ENCODE measurements around the gene ATP6V1G2. TPM values are rescaled to one million over a fixed set of nuclear protein-coding genes. Genes with fewer than 3 reads are reported as not detected.

ATP6V1G2 gene
- total RNA-seq, 4 donors from 2014 or later: 0.64 to 1.6 (median 1.4) TPM; not detected in 1

DNA sequence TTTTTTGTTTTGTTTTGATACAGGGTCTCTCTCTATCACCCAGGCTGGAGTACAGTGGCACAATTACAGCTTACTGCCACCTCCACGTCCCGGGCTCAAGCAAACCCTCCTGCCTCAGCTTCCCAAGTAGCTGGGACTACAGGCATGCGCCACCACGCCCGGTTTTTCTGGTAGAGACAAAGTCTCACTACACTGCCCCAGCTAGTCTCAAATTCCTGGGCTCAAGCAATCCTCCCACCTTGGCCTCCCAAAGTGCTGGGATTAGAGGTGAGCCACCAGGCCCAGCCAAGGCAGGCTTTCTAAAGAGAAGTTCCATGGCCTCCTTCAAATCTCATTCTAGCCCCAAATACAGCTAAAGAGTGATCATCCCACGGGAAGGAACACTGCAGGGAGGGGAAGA, 12.4 kb downstream of the ATP6V1G2 start:
- Histone ChIP-seq H3K36me3 (peaks cover 96% of the 10 kb centered on the region), H3K27ac (no peak overlapping the region), H3K4me3 (no peak overlapping the region), H3K27me3 (no peaks in the 10 kb centered on the region), H3K9me3 (no peaks in the 10 kb centered on the region), H3K4me1 (peaks cover 13% of the 10 kb centered on the region)
- 92% methylated on average over 6 of the region's 6 CpGs for WGBS
- TF ChIP-seq, protein P1, sequence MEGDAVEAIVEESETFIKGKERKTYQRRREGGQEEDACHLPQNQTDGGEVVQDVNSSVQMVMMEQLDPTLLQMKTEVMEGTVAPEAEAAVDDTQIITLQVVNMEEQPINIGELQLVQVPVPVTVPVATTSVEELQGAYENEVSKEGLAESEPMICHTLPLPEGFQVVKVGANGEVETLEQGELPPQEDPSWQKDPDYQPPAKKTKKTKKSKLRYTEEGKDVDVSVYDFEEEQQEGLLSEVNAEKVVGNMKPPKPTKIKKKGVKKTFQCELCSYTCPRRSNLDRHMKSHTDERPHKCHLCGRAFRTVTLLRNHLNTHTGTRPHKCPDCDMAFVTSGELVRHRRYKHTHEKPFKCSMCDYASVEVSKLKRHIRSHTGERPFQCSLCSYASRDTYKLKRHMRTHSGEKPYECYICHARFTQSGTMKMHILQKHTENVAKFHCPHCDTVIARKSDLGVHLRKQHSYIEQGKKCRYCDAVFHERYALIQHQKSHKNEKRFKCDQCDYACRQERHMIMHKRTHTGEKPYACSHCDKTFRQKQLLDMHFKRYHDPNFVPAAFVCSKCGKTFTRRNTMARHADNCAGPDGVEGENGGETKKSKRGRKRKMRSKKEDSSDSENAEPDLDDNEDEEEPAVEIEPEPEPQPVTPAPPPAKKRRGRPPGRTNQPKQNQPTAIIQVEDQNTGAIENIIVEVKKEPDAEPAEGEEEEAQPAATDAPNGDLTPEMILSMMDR (IDR thresholded peaks at IDR 0.05): no peak
- no peak for DNase-seq (ENCODE audit: low spot score in 2 of 2)

DNA sequence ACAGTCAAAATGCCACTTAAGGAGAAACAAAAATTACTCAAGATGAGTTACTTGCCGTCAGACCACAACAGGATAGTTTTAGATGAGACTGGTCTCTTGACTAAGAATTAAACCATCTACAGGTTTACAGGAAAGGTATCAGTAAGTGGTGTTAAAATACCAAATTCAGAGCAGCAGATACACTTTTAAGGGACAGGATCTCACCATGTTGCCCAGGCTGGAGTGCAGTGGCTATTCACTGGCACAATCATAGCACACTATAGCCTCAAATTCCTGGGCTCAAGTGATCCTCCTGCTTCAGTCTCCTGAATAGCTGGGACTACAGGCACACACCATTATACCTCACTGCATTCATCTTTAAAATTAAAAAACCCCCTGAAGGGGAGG, 13.0 kb downstream of the ATP6V1G2 start:
- H3K36me3 ChIP-seq: peaks cover 91% of the 10 kb centered on the region
- H3K4me1 ChIP-seq: peaks cover 7% of the 10 kb centered on the region

DNA sequence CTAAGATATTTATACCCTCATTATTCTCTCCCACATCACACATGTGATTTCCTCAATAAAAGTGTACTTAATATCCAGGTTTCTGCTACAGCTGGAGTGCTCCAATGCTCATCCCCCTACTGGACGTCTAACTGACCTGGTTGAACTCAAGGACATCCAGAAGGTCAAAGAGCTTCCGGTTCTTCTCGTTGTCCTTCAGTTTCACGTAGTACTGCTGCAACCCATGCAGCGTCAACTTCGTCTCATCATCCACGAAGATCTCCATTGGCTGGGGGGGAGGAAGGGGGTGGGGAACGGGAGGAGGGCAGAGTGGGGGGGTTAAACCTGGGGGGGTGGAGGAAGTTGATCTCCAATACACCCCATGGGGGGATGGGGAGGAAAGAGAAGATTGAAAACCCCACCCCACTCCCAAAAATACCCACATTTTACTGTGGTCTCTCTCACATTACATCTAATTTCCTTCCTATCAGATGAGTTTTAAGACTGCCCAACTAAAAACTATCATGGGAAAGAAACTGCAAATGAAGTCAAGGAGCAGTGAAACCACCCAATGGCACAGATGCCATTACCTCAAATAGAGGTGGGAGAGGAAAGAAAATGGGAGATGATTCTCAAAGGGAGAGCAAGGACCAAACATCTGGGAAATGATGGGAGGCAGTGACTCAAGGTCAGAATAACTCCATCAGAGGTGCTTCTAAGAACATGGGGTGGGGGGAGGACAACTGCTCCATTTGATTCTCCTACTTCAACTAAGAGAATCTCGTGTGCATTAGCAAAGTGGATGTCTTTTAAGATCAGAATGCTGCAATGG, 13.6 kb downstream of the ATP6V1G2 start:
- 62% methylated on average over 9 of the region's 9 CpGs for WGBS
- Histone ChIP-seq H3K4me3 (no peak overlapping the region), H3K36me3 (peaks cover 85% of the 10 kb centered on the region), H3K27ac (no peak overlapping the region), H3K27me3 (no peaks in the 10 kb centered on the region), H3K9me3 (no peaks in the 10 kb centered on the region), H3K4me1 (peaks cover 1% of the 10 kb centered on the region)
- TF ChIP-seq POLR2AphosphoS5 (IDR thresholded peaks at IDR 0.05) (no peak), EP300 (IDR thresholded peaks at IDR 0.05) (no peak), POLR2A (IDR thresholded peaks at IDR 0.05) (no peak)
- TF ChIP-seq, protein P1 (IDR thresholded peaks at IDR 0.05): no peak
- no peak for DNase-seq (ENCODE audit: low spot score in 2 of 2)

More for the DNA sequence above, 13.0 kb downstream of the ATP6V1G2 start:
- H3K27me3 ChIP-seq: no peaks in the 10 kb centered on the region
- H3K9me3 ChIP-seq: no peaks in the 10 kb centered on the region
- H3K4me3 ChIP-seq: no peak overlapping the region
- no peak overlapping the region for H3K27ac ChIP-seq
- no peak for TF ChIP-seq POLR2A (IDR thresholded peaks at IDR 0.05)
- TF ChIP-seq, protein P1 (IDR thresholded peaks at IDR 0.05): no peak
- no peak for TF ChIP-seq EP300 (IDR thresholded peaks at IDR 0.05)
- no peak for TF ChIP-seq POLR2AphosphoS5 (IDR thresholded peaks at IDR 0.05)
- no peak for DNase-seq (ENCODE audit: low spot score in 2 of 2)
- WGBS: 86% methylated on average over 1 of the region's 1 CpG

DNA sequence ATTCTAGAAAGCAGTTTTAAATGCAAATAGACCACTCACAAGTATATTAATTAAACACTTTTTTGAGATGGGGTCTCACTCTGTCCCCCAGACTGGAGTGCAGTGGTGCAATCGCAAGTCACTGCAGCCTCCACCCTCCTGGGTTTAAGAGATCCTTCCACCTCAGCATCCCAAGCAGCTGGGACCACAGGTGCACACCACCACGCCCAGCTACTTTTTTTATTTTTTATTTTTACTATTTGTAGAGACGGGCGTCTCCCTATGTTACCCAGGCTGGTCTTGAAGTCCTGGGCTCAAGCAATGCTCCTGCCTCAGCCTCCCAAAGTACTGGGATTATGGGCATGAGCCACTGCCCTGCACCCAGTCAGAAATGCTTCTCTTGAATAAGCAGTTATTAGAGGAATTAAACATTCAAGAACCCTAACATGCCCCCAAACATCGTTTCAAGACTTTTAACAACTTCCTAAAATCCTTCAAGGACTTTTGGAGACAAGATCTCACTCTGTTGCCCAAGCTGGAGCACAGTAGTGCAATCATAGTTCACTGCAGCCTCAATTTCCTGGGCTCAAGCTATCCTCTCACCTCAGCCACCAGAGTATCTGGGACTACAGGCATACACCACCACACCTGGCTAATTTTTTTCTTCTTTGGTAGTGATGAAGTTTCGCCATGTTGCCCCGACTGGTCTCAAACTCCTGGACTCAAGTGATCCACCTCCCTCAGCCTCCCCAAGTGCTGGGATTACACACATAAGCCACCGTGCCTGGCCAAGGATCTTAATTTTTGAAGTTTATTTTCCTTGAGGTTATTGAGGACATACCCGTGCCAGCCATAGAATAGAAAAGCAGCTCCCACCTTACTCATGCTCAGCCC, 14.4 kb downstream of the ATP6V1G2 start:
- no peak for DNase-seq (ENCODE audit: low spot score in 2 of 2)
- peaks cover 76% of the 10 kb centered on the region for H3K36me3 ChIP-seq

DNA sequence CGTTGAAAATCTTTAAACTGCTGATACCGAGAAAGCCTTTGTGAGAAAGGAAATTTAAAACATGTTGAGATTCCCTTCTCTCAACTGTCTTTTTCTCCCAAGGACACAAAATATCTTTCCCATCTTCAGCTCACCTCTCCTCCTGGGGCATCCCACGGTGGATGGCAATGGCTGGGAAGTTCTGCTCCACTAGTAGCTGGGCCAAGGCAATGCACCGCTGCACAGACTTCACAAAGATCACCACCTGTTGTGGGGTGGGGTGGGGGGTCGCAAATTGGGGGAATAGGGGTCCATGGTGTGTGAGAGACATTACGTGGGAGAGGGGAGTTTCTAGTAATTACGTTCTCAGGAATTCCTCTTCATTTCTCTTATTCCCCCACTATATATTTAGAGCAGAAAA, 15.2 kb downstream of the ATP6V1G2 start:
- Histone ChIP-seq H3K4me3 (no peak overlapping the region), H3K9me3 (no peaks in the 10 kb centered on the region), H3K4me1 (no peaks in the 10 kb centered on the region), H3K27ac (no peak overlapping the region), H3K36me3 (peaks cover 68% of the 10 kb centered on the region), H3K27me3 (no peaks in the 10 kb centered on the region)
- DNase-seq (ENCODE audit: low spot score in 2 of 2): no peak
- WGBS: 87% methylated on average over 7 of the region's 7 CpGs
- TF ChIP-seq, protein P1 (IDR thresholded peaks at IDR 0.05): no peak
- TF ChIP-seq POLR2A (IDR thresholded peaks at IDR 0.05) (no peak), POLR2AphosphoS5 (IDR thresholded peaks at IDR 0.05) (no peak), EP300 (IDR thresholded peaks at IDR 0.05) (no peak)

More for the DNA sequence above, 14.4 kb downstream of the ATP6V1G2 start:
- no peaks in the 10 kb centered on the region for H3K9me3 ChIP-seq
- no peaks in the 10 kb centered on the region for H3K4me1 ChIP-seq
- TF ChIP-seq EP300 (IDR thresholded peaks at IDR 0.05): no peak
- no peaks in the 10 kb centered on the region for H3K27me3 ChIP-seq
- H3K4me3 ChIP-seq: no peak overlapping the region
- WGBS: 71% methylated on average over 9 of the region's 9 CpGs
- no peak overlapping the region for H3K27ac ChIP-seq

Measured in suprapubic skin (tissue), 4 donors.